Heart left ventricle (tissue), 16 donors: ENCODE measurements around the gene PISD. TPM values are rescaled to one million over a fixed set of nuclear protein-coding genes. Genes with fewer than 3 reads are reported as not detected.
A peak's percentile ranks its signal among the peaks of the same experiment; 100 is the strongest.

Experiments
- ATAC-seq, 4 donors: fragments of 200-7000 bp; cut with Tn5 transposase; one replicate each; pipeline ENCODE4 v1.9.1; 2020 to 2022; ENCODE audit warnings: moderate library complexity in 4 of 4, mild to moderate bottlenecking in 3 of 4, moderate number of reproducible peaks in 1 of 4
- DNase-seq, 5 donors: peaks; one replicate each; pipeline ENCODE4 v3.0.0-alpha.2; 2020
- H3K27ac ChIP-seq, 12 donors: fragments of 200-600 bp; sonication (generic) in 4 of 12; one replicate each; pipeline versions ENCODE4 v1.5.0 to v1.8.0; 2016 to 2022; ENCODE audit warnings: mild to moderate bottlenecking in 2 of 12
- H3K27me3 ChIP-seq, 9 donors: fragments of 200-600 bp; sonication (generic) in 2 of 9; one replicate each; pipeline versions ENCODE4 v1.5.1 to v1.8.0; 2016 to 2022; ENCODE audit warnings: mild to moderate bottlenecking in 3 of 9
- H3K36me3 ChIP-seq, 9 donors: fragments of 200-600 bp; sonication (generic) in 2 of 9; one replicate each; pipeline versions ENCODE4 v1.5.0 to v1.8.0; 2018 to 2022; ENCODE audit warnings: mild to moderate bottlenecking in 2 of 9
- H3K4me1 ChIP-seq, 12 donors: fragments of 200-600 bp; sonication (generic) in 4 of 12; one replicate each; pipeline versions ENCODE4 v1.5.0 to v1.8.0; 2016 to 2022; ENCODE audit warnings: mild to moderate bottlenecking in 3 of 12
- H3K4me3 ChIP-seq, 12 donors: fragments of 200-600 bp; sonication (generic) in 4 of 12; one replicate each; pipeline versions ENCODE4 v1.5.0 to v1.8.0; 2017 to 2022; ENCODE audit warnings: mild to moderate bottlenecking in 9 of 12, moderate library complexity in 4 of 12
- H3K9me3 ChIP-seq, 12 donors: fragments of 200-600 bp; sonication (generic) in 4 of 12; one replicate each; pipeline versions ENCODE4 v1.5.0 to v1.8.0; 2016 to 2022; ENCODE audit warnings: mild to moderate bottlenecking in 1 of 12
- POLR2A ChIP-seq, 2 donors: fragments of 450-650 bp; IDR thresholded peaks; one replicate each; pipeline ENCODE4 v1.6.1; 2017; ENCODE audit warnings: antibody characterized with exemption in 2 of 2, mild to moderate bottlenecking in 2 of 2, moderate library complexity in 2 of 2
- WGBS, 4 donors: extraction: QIAGEN DNeasy Blood & Tissue Kit in 2 of 4; methylation state at CpG; one replicate each; pipeline versions ENCODE4 v1.1.5 to v1.1.7; 2013 to 2018; 5-methylcytosine and 5-hydroxymethylcytosine counted together
- intact Hi-C, 10 donors: fragments of 100-400 bp; cut with DNase I; formaldehyde crosslinking; loops; one replicate each; pipeline versions ENCODE4 v1.11.1 to v1.14.2; 2022
- polyA plus RNA-seq, 2 donors: library from polyadenylated mRNA; stranded (reverse); fragments of 200-250 nt; gene quantifications; one replicate each; pipeline ENCODE4 v1.2.3, GENCODE V29; 2013
- total RNA-seq, 9 donors: library from RNA; depleted of rRNA in 2 of 9; stranded (reverse); fragments of >200 nt in 2 of 9; fragmentation: NEBNext Ultra II Directional in 3 of 9; extraction: Animal tissue kit (Norgen Biotek cat#: 25700) in 3 of 9; gene quantifications; one replicate each; pipeline versions ENCODE4 v1.1.0 to v1.2.4, GENCODE V29; 2016 to 2023
- TF ChIP-seq, protein P1 (sequence below), 12 donors: fragments of 200-600 bp; sonication (generic) in 4 of 12; IDR thresholded peaks; one replicate each; pipeline versions ENCODE4 v1.5.0 to v1.8.0; 2018 to 2022; ENCODE audit warnings: antibody characterized with exemption in 12 of 12, mild to moderate bottlenecking in 5 of 12
- donor health status: ischemic (EF 13 %, LVEDD 7.1; RV severe dilation, severe dysfunction).
- donor health status: healthy with polysubstance abuse.
- donor health status: DM: no; HTN: yes; CAD: no.
- donor health status: DM: no; HTN: no; CAD: no.
- donor health status: ischemic (EF 25% LVEDD 6.9; RV normal size, moderate dysfunction).
- donor health status: ischemic (EF 25% LVEDD 5.7; RV mildly dilated, moderate dysfunction).
- donor health status: healthy.
- donor health status: DM: yes; HTN: yes; CAD: no.
- donor health status: ischemic (EF 35%, LVEDD 5.7; RV mildly dilated, moderate dysfunction).
- donor health status: nonischemic (EF 11% LVEDD 7.7; RV severe dilation, severe dysfunction).
- donor health status: DM: yes; HTN: yes; CAD: no.
- donor health status: PGD.
- donor health status: ischemic (EF 29% LVEDD 5.4; RV normal size, mild dysfunction).
- donor health status: nonischemic (EF 23%, LVEDD 6.1; RV moderate dilation, normal function).

PISD gene
- total and polyA plus RNA-seq, 11 donors = 12.3 to 38.1 (median 17.0) TPM

DNA sequence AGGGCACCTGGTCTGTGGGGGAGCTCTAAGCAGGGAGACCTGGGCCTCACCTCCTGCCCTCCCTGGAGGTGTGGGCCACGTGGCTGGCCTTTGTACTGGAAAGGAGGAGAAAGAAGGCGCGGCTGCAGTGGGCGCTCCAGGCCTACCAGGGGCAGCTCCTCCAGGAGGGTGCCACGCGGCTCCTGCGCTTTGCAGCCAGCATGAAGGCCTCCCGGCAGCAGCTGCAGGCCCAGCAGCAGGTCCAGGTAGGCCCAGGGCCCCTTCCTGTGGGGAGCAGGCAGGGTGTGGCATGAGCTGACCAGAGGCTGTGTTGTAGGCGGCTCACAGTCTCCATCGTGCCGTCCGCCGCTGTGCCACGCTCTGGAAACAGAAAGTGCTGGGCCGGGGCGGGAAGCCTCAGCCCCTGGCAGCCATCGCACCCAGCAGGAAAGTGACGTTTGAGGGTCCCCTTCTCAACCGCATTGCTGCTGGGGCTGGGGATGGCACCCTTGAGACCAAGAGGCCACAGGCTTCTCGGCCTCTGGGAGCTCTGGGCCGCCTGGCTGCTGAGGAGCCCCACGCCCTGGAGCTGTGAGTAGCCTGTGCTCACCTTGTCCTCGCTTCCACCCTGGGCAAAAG, 48.6 kb downstream of the PISD start:
- intact Hi-C loops = no loop called here
- ATAC-seq = no peak
- no peaks in the 10 kb centered on the region for H3K9me3 ChIP-seq
- DNase-seq = peak in 1 of 5 donors; percentile 44
- WGBS, 4 donors = 84 to 93% (median 92%) methylated on average over 7 to 23 of the region's 23 CpGs
- H3K27ac ChIP-seq = no peak overlapping the region
- no peak overlapping the region for H3K4me3 ChIP-seq
- peaks cover 0 to 35% (median 10%) of the 10 kb centered on the region in 9 donors for H3K36me3 ChIP-seq
- no peaks in the 10 kb centered on the region for H3K27me3 ChIP-seq
- peaks cover 3 to 35% (median 22%) of the 10 kb centered on the region in 12 donors for H3K4me1 ChIP-seq
- TF ChIP-seq, protein P1, sequence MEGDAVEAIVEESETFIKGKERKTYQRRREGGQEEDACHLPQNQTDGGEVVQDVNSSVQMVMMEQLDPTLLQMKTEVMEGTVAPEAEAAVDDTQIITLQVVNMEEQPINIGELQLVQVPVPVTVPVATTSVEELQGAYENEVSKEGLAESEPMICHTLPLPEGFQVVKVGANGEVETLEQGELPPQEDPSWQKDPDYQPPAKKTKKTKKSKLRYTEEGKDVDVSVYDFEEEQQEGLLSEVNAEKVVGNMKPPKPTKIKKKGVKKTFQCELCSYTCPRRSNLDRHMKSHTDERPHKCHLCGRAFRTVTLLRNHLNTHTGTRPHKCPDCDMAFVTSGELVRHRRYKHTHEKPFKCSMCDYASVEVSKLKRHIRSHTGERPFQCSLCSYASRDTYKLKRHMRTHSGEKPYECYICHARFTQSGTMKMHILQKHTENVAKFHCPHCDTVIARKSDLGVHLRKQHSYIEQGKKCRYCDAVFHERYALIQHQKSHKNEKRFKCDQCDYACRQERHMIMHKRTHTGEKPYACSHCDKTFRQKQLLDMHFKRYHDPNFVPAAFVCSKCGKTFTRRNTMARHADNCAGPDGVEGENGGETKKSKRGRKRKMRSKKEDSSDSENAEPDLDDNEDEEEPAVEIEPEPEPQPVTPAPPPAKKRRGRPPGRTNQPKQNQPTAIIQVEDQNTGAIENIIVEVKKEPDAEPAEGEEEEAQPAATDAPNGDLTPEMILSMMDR (IDR thresholded peaks at IDR 0.05) = no peak
- TF ChIP-seq POLR2A (IDR thresholded peaks at IDR 0.05) = no peak

DNA sequence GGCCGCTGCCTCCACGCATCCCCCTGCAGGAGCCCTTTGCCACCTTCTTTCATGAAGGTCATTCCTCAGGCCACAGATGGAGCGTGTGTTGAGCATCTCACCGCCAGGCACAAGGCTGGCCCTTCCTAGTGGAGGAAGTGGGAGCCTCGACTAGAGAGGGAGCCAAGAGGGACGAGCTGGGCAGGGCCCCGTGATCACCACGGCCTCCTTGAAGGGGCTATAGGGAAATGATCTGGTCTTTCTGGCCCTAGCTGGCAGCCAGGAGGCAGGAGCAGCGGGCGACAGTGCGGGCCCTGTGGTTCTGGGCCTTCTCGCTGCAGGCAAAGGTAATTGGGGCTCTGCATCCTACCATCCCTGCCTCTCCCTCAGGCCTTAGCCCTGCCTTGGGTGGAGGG, 49.1 kb downstream of the PISD start:
- no peak overlapping the region for H3K4me3 ChIP-seq

DNA sequence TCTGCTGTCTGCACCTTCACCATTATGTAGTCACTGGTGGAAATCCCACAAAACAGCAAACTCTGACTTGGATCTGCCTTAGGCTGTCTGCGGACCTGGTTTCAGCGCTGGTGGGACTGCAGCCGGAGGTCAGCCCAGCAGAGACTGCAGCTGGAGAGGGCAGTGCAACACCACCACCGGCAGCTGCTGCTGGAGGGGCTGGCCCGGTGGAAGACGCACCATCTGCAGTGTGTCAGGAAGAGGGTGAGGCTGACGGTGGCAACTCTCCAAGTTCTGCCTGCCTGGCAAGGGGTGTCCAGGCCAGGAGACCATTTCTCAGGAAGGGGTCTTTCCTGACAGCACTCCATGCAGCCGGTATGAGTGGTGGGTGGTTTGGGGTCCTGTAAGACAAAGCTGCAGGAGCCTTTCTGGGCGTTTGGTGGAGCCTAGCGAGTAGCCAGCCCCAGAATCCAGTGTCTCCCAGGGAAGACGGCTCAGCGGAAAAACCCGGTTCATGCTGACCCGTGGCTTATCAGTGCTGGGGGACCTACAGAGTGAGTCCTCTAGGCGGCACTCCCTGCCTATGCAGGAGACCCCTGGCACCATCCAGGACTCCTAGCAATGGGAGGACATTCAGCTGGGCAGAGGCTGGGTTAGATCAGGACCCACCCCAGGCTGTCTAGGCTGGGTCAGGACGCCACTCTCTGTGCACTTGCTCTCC, 50.8 kb downstream of the PISD start:
- Histone ChIP-seq H3K4me3 (no peak overlapping the region), H3K9me3 (no peaks in the 10 kb centered on the region), H3K27ac (peak overlapping the region in 3 of 12 donors; percentile 8 to 29 (median 26)), H3K36me3 (peaks cover 0 to 25% (median 0%) of the 10 kb centered on the region in 9 donors), H3K27me3 (no peaks in the 10 kb centered on the region), H3K4me1 (peaks cover 3 to 33% (median 20%) of the 10 kb centered on the region in 12 donors)
- ATAC-seq (peak in 3 of 4 donors; percentile 53 to 66 (median 64)), DNase-seq (peak in 2 of 5 donors; percentile 56 to 64)
- 57 to 68% (median 61%) methylated on average over 15 to 16 of the region's 16 CpGs for WGBS, 4 donors
- intact Hi-C loops = no loop called here
- TF ChIP-seq POLR2A (IDR thresholded peaks at IDR 0.05) = no peak
- TF ChIP-seq, protein P1 (IDR thresholded peaks at IDR 0.05) = no peak

More for the DNA sequence above, 49.1 kb downstream of the PISD start:
- ATAC-seq (no peak), DNase-seq (peak in 1 of 5 donors; percentile 20)
- H3K27me3 ChIP-seq = no peaks in the 10 kb centered on the region
- H3K36me3 ChIP-seq = peaks cover 0 to 35% (median 9%) of the 10 kb centered on the region in 9 donors
- WGBS, 4 donors = 92 to 95% (median 92%) methylated on average over 12 of the region's 12 CpGs
- H3K4me1 ChIP-seq = peaks cover 3 to 35% (median 22%) of the 10 kb centered on the region in 12 donors
- TF ChIP-seq POLR2A (IDR thresholded peaks at IDR 0.05) = no peak
- TF ChIP-seq, protein P1 (IDR thresholded peaks at IDR 0.05) = no peak
- no peak overlapping the region for H3K27ac ChIP-seq
- no peaks in the 10 kb centered on the region for H3K9me3 ChIP-seq
- intact Hi-C loops = no loop called here

DNA sequence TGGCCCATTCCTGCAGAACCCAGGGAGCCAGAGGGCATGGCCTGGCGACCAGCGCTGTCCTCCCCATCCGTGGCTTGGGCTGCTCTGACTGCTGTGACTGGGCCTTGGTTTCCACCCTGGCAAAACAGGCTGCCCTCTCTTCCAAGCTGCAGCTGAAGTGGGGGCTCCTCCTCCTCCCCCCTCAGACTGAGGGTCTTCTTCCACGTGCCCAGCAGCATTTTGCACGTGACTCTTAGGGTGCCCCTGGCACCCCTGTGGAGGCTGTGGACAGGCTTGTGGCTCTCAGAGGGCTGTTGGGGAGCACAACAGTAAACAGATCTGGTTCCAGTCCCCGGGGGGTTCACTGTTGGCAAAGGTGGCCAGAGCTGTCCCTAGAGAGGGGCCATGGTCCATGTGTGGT, 51.4 kb downstream of the PISD start:
- Histone ChIP-seq H3K4me3 (no peak overlapping the region), H3K27me3 (no peaks in the 10 kb centered on the region), H3K36me3 (peaks cover 0 to 25% (median 0%) of the 10 kb centered on the region in 9 donors), H3K9me3 (no peaks in the 10 kb centered on the region), H3K4me1 (peaks cover 3 to 28% (median 16%) of the 10 kb centered on the region in 12 donors), H3K27ac (peak overlapping the region in 3 of 12 donors; percentile 8 to 49 (median 43))
- ATAC-seq (peak in 1 of 4 donors; percentile 12), DNase-seq (peak in 1 of 5 donors; percentile 10)
- TF ChIP-seq POLR2A (IDR thresholded peaks at IDR 0.05) = no peak
- TF ChIP-seq, protein P1 (IDR thresholded peaks at IDR 0.05) = no peak
- intact Hi-C loops = no loop called here
- WGBS, 4 donors = 81 to 100% (median 87%) methylated on average over 2 to 6 of the region's 6 CpGs
